Neural progenitor cell (in vitro differentiated cells): ENCODE results near the gene ANKRD6. TPM values are rescaled to one million over a fixed set of nuclear protein-coding genes. Genes with fewer than 3 reads are reported as not detected.
"Not testable (repeated sequence)": the region's sequence is repeated elsewhere in the genome, so short reads cannot be mapped to it uniquely, and the experiment has no call there.

ENCODE experiments used
- DNase-seq: peaks from one replicate; pipeline ENCODE4 v3.0.0-alpha.2; 2016; ENCODE audit warnings: low spot score
- H2AFZ ChIP-seq: fragments of 200-600 bp; sonication (generic); replicated peaks from 2 replicates; pipeline ENCODE4 v1.6.1; 2016; ENCODE audit warnings: antibody characterized with exemption
- H3F3A ChIP-seq: fragments of 200-600 bp; sonication (generic); 2 replicates; pipeline ENCODE4 v1.6.1; 2016; ENCODE audit warnings: antibody characterized with exemption, low read depth
- H3K27ac ChIP-seq: fragments of 200-600 bp; sonication (generic); 2 replicates; pipeline ENCODE4 v1.5.1; 2016; ENCODE audit warnings: mild to moderate bottlenecking
- H3K27me3 ChIP-seq: fragments of 200-600 bp; sonication (generic); 2 replicates; pipeline ENCODE4 v1.6.1; 2016; ENCODE audit warnings: mild to moderate bottlenecking, moderate library complexity
- H3K36me3 ChIP-seq: fragments of 200-600 bp; sonication (generic); 2 replicates; pipeline ENCODE4 v1.5.1; 2016
- H3K4me1 ChIP-seq: fragments of 200-600 bp; sonication (generic); 2 replicates; pipeline ENCODE4 v1.6.1; 2016; ENCODE audit warnings: mixed run types
- H3K4me2 ChIP-seq: fragments of 200-600 bp; sonication (generic); 2 replicates; pipeline ENCODE4 v1.6.1; 2016
- H3K4me3 ChIP-seq: fragments of 200-600 bp; sonication (generic); 2 replicates; pipeline ENCODE4 v1.5.1; 2016
- H3K79me2 ChIP-seq: fragments of 200-600 bp; sonication (generic); 2 replicates; pipeline ENCODE4 v1.6.1; 2016; ENCODE audit warnings: low read depth
- H3K9ac ChIP-seq: fragments of 200-600 bp; sonication (generic); 2 replicates; pipeline ENCODE4 v1.6.1; 2016
- H3K9me3 ChIP-seq: fragments of 200-600 bp; sonication (generic); 2 replicates; pipeline ENCODE4 v1.5.1; 2016; ENCODE audit warnings: low read depth
- H4K20me1 ChIP-seq: fragments of 200-600 bp; sonication (generic); 2 replicates; pipeline ENCODE4 v1.6.1; 2016; ENCODE audit warnings: low read depth
- H3K27ac Mint-ChIP-seq: 3 replicates; pipeline ENCODE4 v1.8.0; 2021; ENCODE audit warnings: mixed read lengths
- H3K27me3 Mint-ChIP-seq: 2 replicates; pipeline ENCODE4 v1.8.0; 2022; ENCODE audit warnings: low read depth, mild to moderate bottlenecking, inconsistent platforms, moderate library complexity, mixed read lengths; ENCODE audit not compliant: insufficient read depth
- H3K36me3 Mint-ChIP-seq: 3 replicates; pipeline ENCODE4 v1.8.0; 2021; ENCODE audit warnings: mixed read lengths
- H3K4me1 Mint-ChIP-seq: 3 replicates; pipeline ENCODE4 v1.8.0; 2021; ENCODE audit warnings: mixed read lengths
- H3K4me3 Mint-ChIP-seq: 3 replicates; pipeline ENCODE4 v1.8.0; 2021; ENCODE audit warnings: mild to moderate bottlenecking, moderate library complexity, mixed read lengths
- H3K9me3 Mint-ChIP-seq: 3 replicates; pipeline ENCODE4 v1.8.0; 2020; ENCODE audit warnings: mixed read lengths
- EZH2 ChIP-seq: fragments of 200-600 bp; sonication (generic); IDR thresholded peaks from 2 replicates; pipeline ENCODE4 v1.6.1; 2017; ENCODE audit warnings: antibody characterized with exemption, mild to moderate bottlenecking, moderate library complexity
- EZH2phosphoT487 ChIP-seq: fragments of 200-600 bp; sonication (generic); IDR thresholded peaks from 2 replicates; pipeline ENCODE4 v1.6.1; 2017; ENCODE audit warnings: antibody characterized with exemption
- total RNA-seq: library from RNA; depleted of rRNA; stranded (reverse); fragments of >200 nt; gene quantifications from 2 replicates; pipeline ENCODE4 v1.2.3, GENCODE V29; 2015; ENCODE audit warnings: low replicate concordance
- TF ChIP-seq, protein P1 (sequence below): fragments of 200-600 bp; sonication (generic); IDR thresholded peaks from 2 replicates; pipeline ENCODE4 v1.5.1; 2017; ENCODE audit warnings: antibody characterized with exemption, mild to moderate bottlenecking

Gene ANKRD6
- total RNA-seq, 1 donor from 2014 or later: 36.3 TPM

DNA sequence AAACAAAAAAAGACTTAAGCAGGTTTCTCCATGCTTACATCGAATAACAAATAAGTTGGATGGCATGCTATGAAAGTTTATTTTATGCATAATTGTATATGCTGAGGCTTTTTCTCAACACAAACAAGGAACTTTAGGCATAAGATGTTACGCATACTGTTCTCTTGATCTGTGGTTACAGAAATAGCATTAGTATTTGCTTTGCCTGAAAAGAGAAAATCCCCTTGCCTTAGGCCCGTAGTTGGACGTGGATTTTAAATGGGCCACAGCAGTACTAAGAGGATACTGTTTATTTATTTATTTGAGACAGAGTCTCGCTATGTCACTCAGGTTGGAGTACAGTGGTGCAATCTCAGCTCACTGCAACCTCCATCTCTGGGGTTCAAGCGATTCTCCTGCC lies 186.6 kb downstream of the ANKRD6 start:
- peaks cover 18% of the 10 kb centered on the region for H3K36me3 Mint-ChIP-seq
- Histone ChIP-seq H4K20me1 (no peaks in the 10 kb centered on the region), H3K4me2 (no peak overlapping the region), H3F3A (no peaks in the 10 kb centered on the region), H2AFZ (no peak overlapping the region), H3K27me3 (no peaks in the 10 kb centered on the region), H3K4me1 (no peaks in the 10 kb centered on the region), H3K9ac (no peak overlapping the region), H3K27ac (no peak overlapping the region), H3K36me3 (no peaks in the 10 kb centered on the region), H3K4me3 (no peak overlapping the region), H3K79me2 (no peaks in the 10 kb centered on the region), H3K9me3 (no peaks in the 10 kb centered on the region)
- TF ChIP-seq EZH2 (no peak), EZH2phosphoT487 (no peak)
- TF ChIP-seq, protein P1, sequence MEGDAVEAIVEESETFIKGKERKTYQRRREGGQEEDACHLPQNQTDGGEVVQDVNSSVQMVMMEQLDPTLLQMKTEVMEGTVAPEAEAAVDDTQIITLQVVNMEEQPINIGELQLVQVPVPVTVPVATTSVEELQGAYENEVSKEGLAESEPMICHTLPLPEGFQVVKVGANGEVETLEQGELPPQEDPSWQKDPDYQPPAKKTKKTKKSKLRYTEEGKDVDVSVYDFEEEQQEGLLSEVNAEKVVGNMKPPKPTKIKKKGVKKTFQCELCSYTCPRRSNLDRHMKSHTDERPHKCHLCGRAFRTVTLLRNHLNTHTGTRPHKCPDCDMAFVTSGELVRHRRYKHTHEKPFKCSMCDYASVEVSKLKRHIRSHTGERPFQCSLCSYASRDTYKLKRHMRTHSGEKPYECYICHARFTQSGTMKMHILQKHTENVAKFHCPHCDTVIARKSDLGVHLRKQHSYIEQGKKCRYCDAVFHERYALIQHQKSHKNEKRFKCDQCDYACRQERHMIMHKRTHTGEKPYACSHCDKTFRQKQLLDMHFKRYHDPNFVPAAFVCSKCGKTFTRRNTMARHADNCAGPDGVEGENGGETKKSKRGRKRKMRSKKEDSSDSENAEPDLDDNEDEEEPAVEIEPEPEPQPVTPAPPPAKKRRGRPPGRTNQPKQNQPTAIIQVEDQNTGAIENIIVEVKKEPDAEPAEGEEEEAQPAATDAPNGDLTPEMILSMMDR: no peak
- DNase-seq: no peak
- peaks cover 6% of the 10 kb centered on the region for H3K4me1 Mint-ChIP-seq
- no peaks in the 10 kb centered on the region for H3K9me3 Mint-ChIP-seq
- H3K27ac Mint-ChIP-seq: no peak overlapping the region
- H3K4me3 Mint-ChIP-seq: no peak overlapping the region
- peaks cover 9% of the 10 kb centered on the region for H3K27me3 Mint-ChIP-seq

DNA sequence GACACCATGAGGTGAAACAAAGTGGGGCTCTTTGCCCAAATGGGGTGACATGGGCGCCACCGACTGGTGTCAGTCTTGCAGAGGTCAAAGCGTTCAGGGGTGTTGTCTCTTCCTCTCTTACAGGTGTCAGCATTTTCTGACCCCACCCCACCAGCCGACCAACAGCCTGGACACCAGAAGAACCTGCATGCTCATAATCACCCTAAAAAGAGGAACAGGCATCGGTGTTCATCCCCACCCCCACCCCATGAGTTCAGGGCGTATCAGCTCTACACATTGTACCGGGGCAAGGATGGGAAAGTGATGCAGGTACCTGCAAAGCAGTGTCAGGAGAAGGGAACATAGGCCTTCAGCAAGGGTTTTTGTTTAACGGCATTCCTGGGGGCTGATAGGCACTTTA lies 190.8 kb downstream of the ANKRD6 start:
- Mint-ChIP-seq H3K36me3 (peaks cover 24% of the 10 kb centered on the region), H3K9me3 (no peaks in the 10 kb centered on the region), H3K4me1 (peaks cover 4% of the 10 kb centered on the region), H3K4me3 (no peak overlapping the region), H3K27me3 (peaks cover 6% of the 10 kb centered on the region), H3K27ac (no peak overlapping the region)
- Histone ChIP-seq H3K9me3 (no peaks in the 10 kb centered on the region), H3K27ac (no peak overlapping the region), H3K9ac (no peak overlapping the region), H3K36me3 (no peaks in the 10 kb centered on the region), H4K20me1 (no peaks in the 10 kb centered on the region), H3K79me2 (no peaks in the 10 kb centered on the region), H3K4me2 (no peak overlapping the region), H2AFZ (no peak overlapping the region), H3F3A (no peaks in the 10 kb centered on the region), H3K4me3 (no peak overlapping the region), H3K4me1 (no peaks in the 10 kb centered on the region), H3K27me3 (no peaks in the 10 kb centered on the region)
- no peak for TF ChIP-seq EZH2
- TF ChIP-seq, protein P1: no peak
- no peak for TF ChIP-seq EZH2phosphoT487
- DNase-seq: no peak

DNA sequence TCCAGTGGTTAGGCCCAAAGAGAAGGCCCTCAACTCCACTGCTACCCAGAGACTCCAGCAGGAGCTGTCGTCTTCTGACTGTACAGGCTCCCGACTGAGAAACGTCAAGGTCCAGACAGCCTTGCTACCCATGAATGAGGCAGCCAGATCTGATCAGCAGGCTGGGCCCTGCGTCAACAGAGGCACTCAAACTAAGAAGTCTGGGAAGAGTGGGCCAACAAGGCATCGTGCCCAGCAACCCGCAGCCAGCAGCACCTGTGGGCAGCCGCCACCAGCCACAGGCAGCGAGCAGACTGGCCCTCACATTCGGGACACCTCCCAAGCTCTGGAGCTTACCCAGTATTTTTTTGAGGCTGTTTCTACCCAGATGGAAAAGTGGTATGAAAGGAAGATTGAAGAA lies 197.5 kb downstream of the ANKRD6 start:
- Histone ChIP-seq H3K27ac (no peak overlapping the region), H3K4me3 (no peak overlapping the region), H3K4me1 (no peaks in the 10 kb centered on the region), H3F3A (peaks cover 5% of the 10 kb centered on the region), H3K27me3 (no peaks in the 10 kb centered on the region), H2AFZ (no peak overlapping the region), H3K79me2 (no peaks in the 10 kb centered on the region), H3K9ac (no peak overlapping the region), H3K4me2 (no peak overlapping the region), H3K36me3 (peaks cover 9% of the 10 kb centered on the region), H3K9me3 (no peaks in the 10 kb centered on the region), H4K20me1 (no peaks in the 10 kb centered on the region)
- H3K4me3 Mint-ChIP-seq: no peak overlapping the region
- DNase-seq: no peak
- TF ChIP-seq, protein P1: no peak
- TF ChIP-seq EZH2phosphoT487 (no peak), EZH2 (no peak)
- no peaks in the 10 kb centered on the region for H3K27me3 Mint-ChIP-seq
- H3K9me3 Mint-ChIP-seq: no peaks in the 10 kb centered on the region
- H3K27ac Mint-ChIP-seq: no peak overlapping the region
- H3K4me1 Mint-ChIP-seq: peaks cover 4% of the 10 kb centered on the region
- peaks cover 28% of the 10 kb centered on the region for H3K36me3 Mint-ChIP-seq

- not testable (repeated sequence) for H3K27me3 Mint-ChIP-seq, H3K4me2 ChIP-seq, H3K4me3 Mint-ChIP-seq, H2AFZ ChIP-seq, H3K9ac ChIP-seq, H3K27me3 ChIP-seq, H3K36me3 ChIP-seq, H3K27ac Mint-ChIP-seq, H3K9me3 Mint-ChIP-seq, H3K9me3 ChIP-seq, DNase-seq, H4K20me1 ChIP-seq, H3K4me3 ChIP-seq, H3K27ac ChIP-seq
- peaks cover 25% of the 10 kb centered on the region for H3K4me1 Mint-ChIP-seq
- Histone ChIP-seq H3K4me1 (peaks cover 11% of the 10 kb centered on the region), H3K79me2 (peaks cover 28% of the 10 kb centered on the region), H3F3A (peaks cover 27% of the 10 kb centered on the region)
- peaks cover 12% of the 10 kb centered on the region for H3K36me3 Mint-ChIP-seq
Observed at GRCh38 chr6:89636412-89636811, 203.5 kb downstream of the ANKRD6 start.
